GM12878 (cell line): Measurements from ENCODE around the gene RNF40. TPM values are rescaled to one million over a fixed set of nuclear protein-coding genes. Genes with fewer than 3 reads are reported as not detected.

ENCODE experiments used
- ATAC-seq: fragments of 200-7000 bp; cut with Tn5 transposase; 3 replicates; pipeline ENCODE4 v1.9.1; 2020; ENCODE audit warnings: mild to moderate bottlenecking, moderate library complexity
- BruUV-seq: library from RNA; stranded (reverse); fragments of 400-500 nt; replicated peaks from 2 replicates; lab custom pipeline; 2021; lab: Mats Ljungman, UMichigan
- CTCF ChIA-PET: fragments of 300-600 bp; sonication (Branson Sonifier 250); formaldehyde crosslinking; extraction: SDS; loops from one replicate; lab custom pipeline; 2021; ENCODE audit warnings: inconsistent platforms; lab: Yijun Ruan, JAX
- POLR2A ChIA-PET: fragments of 350-600 bp; formaldehyde crosslinking; extraction: SDS; loops from one replicate; lab custom pipeline; 2021; ENCODE audit warnings: inconsistent platforms; lab: Charles Lee
- RAD21 ChIA-PET: fragments of 300-600 bp; sonication (Branson Sonifier 250); formaldehyde crosslinking; loops from one replicate; lab custom pipeline; 2023; ENCODE audit warnings: antibody characterized with exemption; ENCODE audit not compliant: unreplicated experiment; lab: Charles Lee
- SMC1A ChIA-PET: fragments of 300-600 bp; sonication (Branson Sonifier 250); formaldehyde crosslinking; loops from one replicate; lab custom pipeline; 2023; ENCODE audit not compliant: unreplicated experiment, uncharacterized antibody; lab: Charles Lee
- DNase-seq: peaks from one replicate; pipeline ENCODE4 v3.0.0-alpha.2; 2011; ENCODE audit warnings: low read depth, low spot score
- FAIRE-seq: peaks from 3 replicates; lab custom pipeline; 2011; peaks lifted over from hg19 to GRCh38; lab: Jason Lieb, UNC
- H2AFZ ChIP-seq: 2 replicates; pipeline ENCODE4 v1.6.0; 2011; ENCODE audit warnings: low read depth, low read length, control low read depth; ENCODE audit not compliant: control insufficient read depth
- H3K27ac ChIP-seq: 2 replicates; pipeline ENCODE4 v1.5.1; 2011; ENCODE audit warnings: control low read depth; ENCODE audit not compliant: control insufficient read depth, insufficient read depth
- H3K27me3 ChIP-seq, 2 experiments: replicated peaks in 1 of 2; 2 replicates each; pipeline versions ENCODE4 v1.6.0 to v1.6.1; 2011; ENCODE audit warnings: low read length in 1 of 2; ENCODE audit not compliant: control insufficient read depth in 2 of 2, insufficient read depth in 2 of 2
- H3K36me3 ChIP-seq, 2 experiments: 2 replicates each; pipeline ENCODE4 v1.5.1; 2011; ENCODE audit warnings: low read length in 1 of 2; ENCODE audit not compliant: control insufficient read depth in 2 of 2, insufficient read depth in 2 of 2
- H3K4me1 ChIP-seq: 2 replicates; pipeline ENCODE4 v1.6.1; 2011; ENCODE audit warnings: mild to moderate bottlenecking, low read length, moderate library complexity, mixed read lengths; ENCODE audit not compliant: control insufficient read depth, insufficient read depth
- H3K4me2 ChIP-seq: 2 replicates; pipeline ENCODE4 v1.6.0; 2011; ENCODE audit warnings: control low read depth; ENCODE audit not compliant: control insufficient read depth, insufficient read depth
- H3K4me3 ChIP-seq: fragments of 200-600 bp; sonication (generic); 2 replicates; pipeline ENCODE4 v1.5.1; 2016
- H3K79me2 ChIP-seq: 2 replicates; pipeline ENCODE4 v1.6.0; 2011; ENCODE audit warnings: low read length; ENCODE audit not compliant: control insufficient read depth, insufficient read depth
- H3K9ac ChIP-seq: 2 replicates; pipeline ENCODE4 v1.8.0; 2011; ENCODE audit warnings: low read length, control low read depth, mixed read lengths; ENCODE audit not compliant: control insufficient read depth, insufficient read depth
- H3K9me3 ChIP-seq: replicated peaks from 3 replicates; pipeline ENCODE4 v1.5.1; 2011; ENCODE audit warnings: mild to moderate bottlenecking, low read length; ENCODE audit not compliant: control insufficient read depth, insufficient read depth
- H4K20me1 ChIP-seq: 2 replicates; pipeline ENCODE4 v1.6.0; 2011; ENCODE audit not compliant: control insufficient read depth, insufficient read depth
- PAX5 ChIP-seq: IDR thresholded peaks from 2 replicates; pipeline ENCODE4 v1.6.1; 2011; ENCODE audit warnings: low read depth, low read length, borderline replicate concordance
- RUNX3 ChIP-seq: IDR thresholded peaks from 2 replicates; pipeline ENCODE4 v1.6.1; 2012; ENCODE audit warnings: low read length, inconsistent platforms
- WGBS: methylation state at CpG from one replicate; pipeline ENCODE4 v1.1.6; 2016; ENCODE audit warnings: low lambda C conversion rate; ENCODE audit not compliant: insufficient replicate concordance, insufficient coverage; ENCODE audit errors: missing lambda C conversion rate; 5-methylcytosine and 5-hydroxymethylcytosine counted together
- in situ Hi-C: fragments of 300-500 bp; cut with MboI; formaldehyde crosslinking; loops from 9 replicates; pipeline ENCODE4 v1.14.3; 2018; ENCODE audit warnings: mixed read lengths
- intact Hi-C: fragments of 100-400 bp; cut with micrococcal nuclease; formaldehyde crosslinking; loops from one replicate; pipeline ENCODE4 v1.14.2; 2022; ENCODE audit not compliant: unreplicated experiment
- polyA plus RNA-seq, 11 experiments: library from polyadenylated mRNA; depleted of rRNA in 4 of 11; unstranded in 6 of 11; stranded (reverse) in 5 of 11; fragments of >200 nt; fragmentation: Nextera tagmentation in 4 of 11; fragmentation: Illumina TruSeq in 1 of 11; extraction: Ambion mirVana in 4 of 11; extraction: Trizol in 1 of 11; gene quantifications; 1 replicate in 1 of 11; 2 replicates in 10 of 11; pipeline versions ENCODE4 v1.2.1 to v1.2.3, GENCODE V29; 2011 to 2016; ENCODE audit warnings: inconsistent platforms in 2 of 11, missing spikeins in 2 of 11, low read depth in 1 of 11
- total RNA-seq, 4 experiments: library from RNA; depleted of rRNA in 3 of 4; stranded (reverse); fragments of >200 nt in 3 of 4; fragmentation: Illumina TruSeq in 1 of 4; extraction: Trizol in 1 of 4; gene quantifications; 2 replicates each; pipeline versions ENCODE4 v1.2.1 to v1.2.3, GENCODE V29; 2013 to 2021
- TF ChIP-seq, protein P1 (sequence below): IDR thresholded peaks from 2 replicates; pipeline ENCODE4 v1.6.1; 2012; ENCODE audit warnings: low read depth, low read length, improper control_type of control experiment
- TF ChIP-seq, protein P2 (sequence below): fragments of 450-650 bp; IDR thresholded peaks from 2 replicates; pipeline ENCODE4 v1.6.1; 2017; ENCODE audit warnings: low read depth, mild to moderate bottlenecking, moderate library complexity

RNF40 gene
- total and polyA plus RNA-seq, 10 of the 15 experiments (the other 5 are each of a cell fraction or from before 2014, with no cell fraction given) = 3.7 to 97.6 (median 58.4) TPM

- H3K27ac ChIP-seq = peak overlapping the region; percentile 74
- no peaks in the 10 kb centered on the region for H3K9me3 ChIP-seq
- TF ChIP-seq, protein P1, sequence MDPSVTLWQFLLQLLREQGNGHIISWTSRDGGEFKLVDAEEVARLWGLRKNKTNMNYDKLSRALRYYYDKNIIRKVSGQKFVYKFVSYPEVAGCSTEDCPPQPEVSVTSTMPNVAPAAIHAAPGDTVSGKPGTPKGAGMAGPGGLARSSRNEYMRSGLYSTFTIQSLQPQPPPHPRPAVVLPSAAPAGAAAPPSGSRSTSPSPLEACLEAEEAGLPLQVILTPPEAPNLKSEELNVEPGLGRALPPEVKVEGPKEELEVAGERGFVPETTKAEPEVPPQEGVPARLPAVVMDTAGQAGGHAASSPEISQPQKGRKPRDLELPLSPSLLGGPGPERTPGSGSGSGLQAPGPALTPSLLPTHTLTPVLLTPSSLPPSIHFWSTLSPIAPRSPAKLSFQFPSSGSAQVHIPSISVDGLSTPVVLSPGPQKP = no peak
- TF ChIP-seq PAX5 (0 out of 2 replicates have a peak, but pooled peaks have one; percentile 22), RUNX3 (0 out of 2 replicates have a peak, but pooled peaks have one; percentile 2)
- TF ChIP-seq, protein P2, sequence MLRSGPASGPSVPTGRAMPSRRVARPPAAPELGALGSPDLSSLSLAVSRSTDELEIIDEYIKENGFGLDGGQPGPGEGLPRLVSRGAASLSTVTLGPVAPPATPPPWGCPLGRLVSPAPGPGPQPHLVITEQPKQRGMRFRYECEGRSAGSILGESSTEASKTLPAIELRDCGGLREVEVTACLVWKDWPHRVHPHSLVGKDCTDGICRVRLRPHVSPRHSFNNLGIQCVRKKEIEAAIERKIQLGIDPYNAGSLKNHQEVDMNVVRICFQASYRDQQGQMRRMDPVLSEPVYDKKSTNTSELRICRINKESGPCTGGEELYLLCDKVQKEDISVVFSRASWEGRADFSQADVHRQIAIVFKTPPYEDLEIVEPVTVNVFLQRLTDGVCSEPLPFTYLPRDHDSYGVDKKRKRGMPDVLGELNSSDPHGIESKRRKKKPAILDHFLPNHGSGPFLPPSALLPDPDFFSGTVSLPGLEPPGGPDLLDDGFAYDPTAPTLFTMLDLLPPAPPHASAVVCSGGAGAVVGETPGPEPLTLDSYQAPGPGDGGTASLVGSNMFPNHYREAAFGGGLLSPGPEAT = no peak
- TF ChIP-seq, all 136 proteins: peak for 2
- ATAC-seq (no peak), FAIRE-seq (peak; percentile 27), DNase-seq (no peak)
- peak overlapping the region; percentile 65 for H3K9ac ChIP-seq
- SMC1A ChIA-PET = interaction anchor here (1.8 kb wide), 1 partner anchor 181 kb away, joined by 5 read pairs; no protein-coding TSS in a partner anchor
- BruUV-seq = TSS peak; percentile 70
- peak overlapping the region; percentile 94 for H2AFZ ChIP-seq
- POLR2A ChIA-PET = interaction anchor here (0.5 to 1.6 kb wide), 3 partner anchors 13 to 67 kb away, joined by 4 to 9 read pairs (median 4); partner anchors contain the start of gene PHKG2
- peak overlapping the region; percentile 83 for H3K4me3 ChIP-seq
- WGBS = 12% methylated on average over 26 of the region's 26 CpGs
- intact Hi-C loops = loop anchor here (5.0 kb wide), 2 partner anchors 104 to 161 kb away; partner anchors contain the start of genes FBRS and FBXL19
- H3K27me3 ChIP-seq = no peaks in the 10 kb centered on the region
- no peaks in the 10 kb centered on the region for H4K20me1 ChIP-seq
- peak overlapping the region; percentile 93 for H3K4me2 ChIP-seq
- CTCF ChIA-PET = interaction anchor here (0.6 to 0.8 kb wide), 2 partner anchors 11 to 67 kb away, joined by 3 read pairs; no protein-coding TSS in a partner anchor
- in situ Hi-C loops = loop anchor here (25.0 kb wide), 1 partner anchor 1126 kb away; no protein-coding TSS in a partner anchor
- H3K36me3 ChIP-seq = peaks cover 14 to 20% of the 10 kb centered on the region in 2 experiments; a peak in 3 of 4 replicates
- H3K79me2 ChIP-seq = peaks cover 15% of the 10 kb centered on the region
- RAD21 ChIA-PET = no interaction called here
- H3K4me1 ChIP-seq = peaks cover 9% of the 10 kb centered on the region
Observed at GRCh38 chr16:30760577-30761426, 1.3 kb upstream of the RNF40 start.
